Caco-2 (cell line): ENCODE data around the gene DLEC1. TPM values are rescaled to one million over a fixed set of nuclear protein-coding genes. Genes with fewer than 3 reads are reported as not detected.
"Not testable (repeated sequence)": the region's sequence is repeated elsewhere in the genome, so short reads cannot be mapped to it uniquely, and the experiment has no call there.

Experiments
- BruUV-seq: library from RNA; stranded (reverse); fragments of 400-500 nt; replicated peaks from 2 replicates; lab custom pipeline; 2021; lab: Mats Ljungman, UMichigan
- CTCF ChIA-PET: fragments of 300-600 bp; sonication (Branson Sonifier 250); formaldehyde crosslinking; loops from one replicate; lab custom pipeline; 2022; ENCODE audit warnings: antibody characterized with exemption; lab: Charles Lee
- POLR2A ChIA-PET: fragments of 300-600 bp; sonication (Branson Sonifier 250); formaldehyde crosslinking; loops from one replicate; lab custom pipeline; 2022; ENCODE audit warnings: antibody characterized with exemption; lab: Charles Lee
- DNase-seq, 2 experiments: peaks; one replicate each; pipeline versions ENCODE4 v3.0.0 to v3.0.0-alpha.2; 2020 to 2022
- H3K27me3 ChIP-seq: replicated peaks from 2 replicates; pipeline ENCODE4 v1.6.0; 2011; ENCODE audit warnings: low read length; ENCODE audit not compliant: control insufficient read depth, insufficient read depth
- H3K36me3 ChIP-seq: 2 replicates; pipeline ENCODE4 v1.5.1; 2011; ENCODE audit warnings: low read length; ENCODE audit not compliant: control insufficient read depth, insufficient read depth
- H3K4me1 ChIP-seq: fragments of 250-450 bp; sonication (Bioruptor Pico); 2 replicates; pipeline ENCODE4 v1.5.1; 2020; ENCODE audit warnings: mild to moderate bottlenecking
- H3K4me3 ChIP-seq: 2 replicates; pipeline ENCODE4 v1.5.1; 2011; ENCODE audit warnings: low read depth, mild to moderate bottlenecking, control low read depth, low read length
- H3K9me3 ChIP-seq: fragments of 250-450 bp; sonication (Bioruptor Pico); 2 replicates; pipeline ENCODE4 v1.5.1; 2020; ENCODE audit warnings: mild to moderate bottlenecking, moderate library complexity
- H3K27ac Mint-ChIP-seq: one replicate; pipeline ENCODE4 v1.8.0; 2022; ENCODE audit warnings: mixed read lengths; ENCODE audit not compliant: unreplicated experiment
- H3K27me3 Mint-ChIP-seq: one replicate; pipeline ENCODE4 v1.8.0; 2022; ENCODE audit warnings: mixed read lengths; ENCODE audit not compliant: insufficient read depth, unreplicated experiment
- H3K36me3 Mint-ChIP-seq: one replicate; pipeline ENCODE4 v1.8.0; 2022; ENCODE audit warnings: mild to moderate bottlenecking, mixed read lengths; ENCODE audit not compliant: insufficient read depth, unreplicated experiment
- H3K4me1 Mint-ChIP-seq: one replicate; pipeline ENCODE4 v1.8.0; 2022; ENCODE audit warnings: low read depth, mixed read lengths; ENCODE audit not compliant: unreplicated experiment
- H3K4me3 Mint-ChIP-seq: one replicate; pipeline ENCODE4 v1.8.0; 2022; ENCODE audit warnings: mild to moderate bottlenecking, moderate library complexity, mixed read lengths; ENCODE audit not compliant: unreplicated experiment
- H3K9me3 Mint-ChIP-seq: one replicate; pipeline ENCODE4 v1.8.0; 2022; ENCODE audit warnings: mixed read lengths; ENCODE audit not compliant: unreplicated experiment
- intact Hi-C: fragments of 100-400 bp; cut with micrococcal nuclease; formaldehyde crosslinking; loops from one replicate; pipeline ENCODE4 v1.10.0; 2022; ENCODE audit not compliant: unreplicated experiment
- total RNA-seq: library from RNA; stranded (reverse); gene quantifications from 2 replicates; pipeline ENCODE4 v1.2.3, GENCODE V29; 2022
- TF ChIP-seq, protein P1 (sequence below), 2 experiments: fragments of 200-600 bp in 1 of 2; IDR thresholded peaks; 1 replicate in 1 of 2; 2 replicates in 1 of 2; pipeline versions ENCODE4 v1.5.1 to v1.8.0; 2011 to 2022; ENCODE audit warnings: antibody characterized with exemption in 1 of 2, control low read depth in 1 of 2, inconsistent platforms in 1 of 2, low read depth in 1 of 2, low read length in 1 of 2, mild to moderate bottlenecking in 1 of 2, moderate library complexity in 1 of 2; ENCODE audit not compliant: insufficient read depth in 1 of 2, severe bottlenecking in 1 of 2, unreplicated experiment in 1 of 2

DLEC1 gene
- total RNA-seq, 1 experiment from 2014 or later, result 0.11 TPM

DNA sequence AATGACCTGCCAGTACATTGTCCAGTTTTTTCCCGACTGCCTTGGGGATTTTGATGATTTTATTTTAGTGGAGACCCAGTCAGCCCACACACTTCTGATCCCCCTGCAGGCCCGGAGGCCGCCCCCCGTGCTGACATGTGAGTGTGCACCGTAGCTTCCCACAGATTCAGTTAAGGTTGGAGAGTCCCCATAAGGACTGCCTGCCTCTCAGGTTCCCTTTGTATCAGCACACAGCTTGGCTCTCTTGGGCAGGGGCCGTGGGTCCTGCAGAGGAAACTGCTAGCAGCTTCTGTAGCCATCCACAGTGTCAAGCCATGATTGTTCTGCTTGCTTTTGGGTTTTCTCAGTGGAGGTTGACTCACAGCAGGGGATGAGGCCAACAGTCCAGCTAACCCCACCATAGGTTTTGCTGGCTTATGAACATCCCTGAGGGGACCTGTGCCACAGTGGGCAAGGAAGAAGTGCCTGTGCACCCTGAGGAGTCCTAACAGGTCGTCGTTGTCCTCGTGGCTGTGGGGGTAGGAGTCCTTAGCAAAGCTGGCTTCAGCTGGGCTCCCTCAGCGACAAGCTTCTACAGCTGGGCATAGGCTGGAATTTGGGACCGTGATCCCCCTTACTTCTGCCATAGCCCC is 46.4 kb downstream of the DLEC1 start:
- no TSS peak for BruUV-seq
- intact Hi-C loops, result no loop called here
- H3K27me3 Mint-ChIP-seq, result peaks cover 5% of the 10 kb centered on the region

DNA sequence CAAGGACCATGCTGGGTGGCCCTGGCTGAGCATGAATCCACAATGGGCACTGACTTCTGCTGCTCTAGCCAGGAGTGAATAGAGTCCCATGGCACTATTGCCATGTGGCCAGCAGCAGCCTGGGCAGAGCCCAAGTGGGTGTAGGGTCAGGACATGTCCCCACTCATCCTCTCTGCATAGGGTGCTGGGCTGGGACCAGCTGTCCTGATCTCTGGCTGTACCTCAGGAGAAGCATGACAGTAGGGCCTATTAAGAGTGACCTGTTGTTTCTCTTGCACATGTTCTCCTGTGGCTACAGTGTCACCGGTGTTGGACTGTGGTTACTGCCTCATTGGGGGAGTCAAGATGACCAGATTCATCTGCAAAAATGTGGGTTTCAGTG is 46.9 kb downstream of the DLEC1 start:
- Histone ChIP-seq H3K9me3 (peaks cover 5% of the 10 kb centered on the region; the same call in 1 of the 2 replicates), H3K27me3 (no peaks in the 10 kb centered on the region), H3K36me3 (no peaks in the 10 kb centered on the region), H3K4me1 (no peaks in the 10 kb centered on the region), H3K4me3 (no peak overlapping the region)
- H3K9me3 Mint-ChIP-seq, result peaks cover 12% of the 10 kb centered on the region
- H3K27ac Mint-ChIP-seq, result no peak overlapping the region
- peaks cover 5% of the 10 kb centered on the region for H3K27me3 Mint-ChIP-seq
- no peak overlapping the region for H3K4me3 Mint-ChIP-seq
- TF ChIP-seq, protein P1, sequence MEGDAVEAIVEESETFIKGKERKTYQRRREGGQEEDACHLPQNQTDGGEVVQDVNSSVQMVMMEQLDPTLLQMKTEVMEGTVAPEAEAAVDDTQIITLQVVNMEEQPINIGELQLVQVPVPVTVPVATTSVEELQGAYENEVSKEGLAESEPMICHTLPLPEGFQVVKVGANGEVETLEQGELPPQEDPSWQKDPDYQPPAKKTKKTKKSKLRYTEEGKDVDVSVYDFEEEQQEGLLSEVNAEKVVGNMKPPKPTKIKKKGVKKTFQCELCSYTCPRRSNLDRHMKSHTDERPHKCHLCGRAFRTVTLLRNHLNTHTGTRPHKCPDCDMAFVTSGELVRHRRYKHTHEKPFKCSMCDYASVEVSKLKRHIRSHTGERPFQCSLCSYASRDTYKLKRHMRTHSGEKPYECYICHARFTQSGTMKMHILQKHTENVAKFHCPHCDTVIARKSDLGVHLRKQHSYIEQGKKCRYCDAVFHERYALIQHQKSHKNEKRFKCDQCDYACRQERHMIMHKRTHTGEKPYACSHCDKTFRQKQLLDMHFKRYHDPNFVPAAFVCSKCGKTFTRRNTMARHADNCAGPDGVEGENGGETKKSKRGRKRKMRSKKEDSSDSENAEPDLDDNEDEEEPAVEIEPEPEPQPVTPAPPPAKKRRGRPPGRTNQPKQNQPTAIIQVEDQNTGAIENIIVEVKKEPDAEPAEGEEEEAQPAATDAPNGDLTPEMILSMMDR (IDR thresholded peaks at IDR 0.05; ENCODE audit: insufficient read depth in 1 of 2, low read depth in 1 of 2, low read length in 1 of 2, severe bottlenecking in 1 of 2, unreplicated experiment in 1 of 2), result no peak
- peaks cover 11% of the 10 kb centered on the region for H3K4me1 Mint-ChIP-seq
- CTCF ChIA-PET, result no interaction called here
- peaks cover 18% of the 10 kb centered on the region for H3K36me3 Mint-ChIP-seq
- DNase-seq, result no peak
- no TSS peak for BruUV-seq
- intact Hi-C loops, result no loop called here
- POLR2A ChIA-PET, result interaction anchor here (0.6 kb wide), 1 partner anchor 357 kb away, joined by 3 read pairs; no protein-coding TSS in a partner anchor

More for the DNA sequence above, 46.4 kb downstream of the DLEC1 start:
- peak overlapping the region; percentile 83 for H3K27ac Mint-ChIP-seq
- ChIA-PET POLR2A (interaction anchor here (0.6 kb wide), 1 partner anchor 358 kb away, joined by 3 read pairs; no protein-coding TSS in a partner anchor), CTCF (no interaction called here)
- H3K36me3 Mint-ChIP-seq, result peaks cover 18% of the 10 kb centered on the region
- TF ChIP-seq, protein P1 (IDR thresholded peaks at IDR 0.05; ENCODE audit: insufficient read depth in 1 of 2, low read depth in 1 of 2, low read length in 1 of 2, severe bottlenecking in 1 of 2, unreplicated experiment in 1 of 2), result no peak
- Histone ChIP-seq H3K27me3 (no peaks in the 10 kb centered on the region), H3K4me3 (no peak overlapping the region), H3K9me3 (peaks cover 5% of the 10 kb centered on the region; the same call in 1 of the 2 replicates), H3K4me1 (no peaks in the 10 kb centered on the region), H3K36me3 (no peaks in the 10 kb centered on the region)
- peaks cover 17% of the 10 kb centered on the region for H3K9me3 Mint-ChIP-seq
- DNase-seq, result no peak
- H3K4me1 Mint-ChIP-seq, result peaks cover 11% of the 10 kb centered on the region
- H3K4me3 Mint-ChIP-seq, result no peak overlapping the region

DNA sequence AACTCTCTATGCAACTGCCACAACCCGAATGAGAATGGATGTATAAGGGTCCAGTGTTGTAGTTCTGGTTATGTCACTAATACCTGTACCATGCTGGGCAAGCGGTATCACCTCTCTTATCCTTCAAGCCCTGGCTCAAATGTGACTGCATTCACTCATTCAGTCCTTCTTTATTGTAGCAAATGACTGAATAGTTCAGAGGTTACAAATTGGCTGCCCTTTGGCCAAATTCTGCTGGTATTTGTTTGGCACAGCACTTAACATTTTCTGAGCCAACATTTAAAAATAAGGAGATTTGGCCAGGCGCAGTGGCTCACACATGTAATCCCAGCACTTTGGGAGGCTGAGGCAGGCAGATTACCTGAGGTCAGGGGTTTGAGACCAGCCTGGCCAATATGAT is 47.5 kb downstream of the DLEC1 start:
- intact Hi-C loops, result no loop called here
- TF ChIP-seq, protein P1 (IDR thresholded peaks at IDR 0.05; ENCODE audit: insufficient read depth in 1 of 2, low read depth in 1 of 2, low read length in 1 of 2, severe bottlenecking in 1 of 2, unreplicated experiment in 1 of 2), result no peak
- no peak overlapping the region for H3K27ac Mint-ChIP-seq
- Histone ChIP-seq H3K27me3 (no peaks in the 10 kb centered on the region), H3K36me3 (no peaks in the 10 kb centered on the region), H3K4me3 (no peak overlapping the region), H3K9me3 (peaks cover 5% of the 10 kb centered on the region; the same call in 1 of the 2 replicates), H3K4me1 (no peaks in the 10 kb centered on the region)
- H3K4me3 Mint-ChIP-seq, result no peak overlapping the region
- BruUV-seq, result no TSS peak
- peaks cover 18% of the 10 kb centered on the region for H3K36me3 Mint-ChIP-seq
- no peak for DNase-seq
- H3K27me3 Mint-ChIP-seq, result peaks cover 8% of the 10 kb centered on the region
- H3K4me1 Mint-ChIP-seq, result peaks cover 11% of the 10 kb centered on the region
- peaks cover 12% of the 10 kb centered on the region for H3K9me3 Mint-ChIP-seq
- POLR2A ChIA-PET, result no interaction called here
- CTCF ChIA-PET, result no interaction called here

DNA sequence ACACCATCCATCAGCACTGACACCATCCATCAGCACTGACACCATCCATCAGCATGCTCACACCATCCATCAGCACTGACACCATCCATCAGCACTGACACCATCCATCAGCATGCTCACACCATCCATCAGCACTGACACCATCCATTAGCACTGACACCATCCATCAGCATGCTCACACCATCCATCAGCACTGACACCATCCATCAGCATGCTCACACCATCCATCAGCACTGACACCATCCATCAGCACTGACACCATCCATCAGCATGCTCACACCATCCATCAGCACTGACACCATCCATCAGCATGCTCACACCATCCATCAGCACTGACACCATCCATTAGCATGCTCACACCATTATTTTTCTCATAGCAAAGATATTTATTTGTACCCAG is 48.3 kb downstream of the DLEC1 start:
- H3K27me3 ChIP-seq, intact Hi-C loops, H3K36me3 ChIP-seq, BruUV-seq, H3K4me3 ChIP-seq, CTCF ChIA-PET, DNase-seq, POLR2A ChIA-PET, H3K4me3 Mint-ChIP-seq, H3K9me3 ChIP-seq, H3K27ac Mint-ChIP-seq, H3K4me1 ChIP-seq: not testable (repeated sequence)
- Mint-ChIP-seq H3K4me1 (peaks cover 11% of the 10 kb centered on the region), H3K27me3 (peaks cover 11% of the 10 kb centered on the region), H3K36me3 (peaks cover 18% of the 10 kb centered on the region), H3K9me3 (peaks cover 12% of the 10 kb centered on the region)
